GM21576 (cell line): Measurements from ENCODE around the gene PLAU.
A peak's percentile ranks its signal among the peaks of the same experiment; 100 is the strongest.
"Not testable (repeated sequence)": the region's sequence is repeated elsewhere in the genome, so short reads cannot be mapped to it uniquely, and the experiment has no call there.

Experiments
- ATAC-seq: cut with Tn5 transposase; IDR thresholded peaks from one replicate; pipeline ENCODE4 v1.9.1; 2021; ENCODE audit warnings: mild to moderate bottlenecking, moderate library complexity; ENCODE audit not compliant: unreplicated experiment

The PLAU gene

GRCh38 chr10:73919481-73919880 lies 8.5 kb downstream of the PLAU start:
- ATAC-seq = not testable (repeated sequence)

- ATAC-seq = no peak
Measured at GRCh38 chr10:73920089-73920488, 9.2 kb downstream of the PLAU start.

GRCh38 chr10:73922007-73922863 lies 11.3 kb downstream of the PLAU start:
- no peak for ATAC-seq

- no peak for ATAC-seq
Measured at GRCh38 chr10:73922864-73923133, 11.9 kb downstream of the PLAU start.

GRCh38 chr10:73923935-73924598 lies 13.1 kb downstream of the PLAU start:
- ATAC-seq = no peak

- ATAC-seq = no peak
Measured at GRCh38 chr10:73924935-73925334, 14.0 kb downstream of the PLAU start.

- no peak for ATAC-seq
Measured at GRCh38 chr10:73925539-73925938, 14.6 kb downstream of the PLAU start.

GRCh38 chr10:73926152-73926764 lies 15.3 kb downstream of the PLAU start:
- no peak for ATAC-seq

- ATAC-seq = not testable (repeated sequence)
Measured at GRCh38 chr10:73930630-73931327, 19.8 kb downstream of the PLAU start.

- ATAC-seq = no peak
Measured at GRCh38 chr10:73931767-73932619, 21.1 kb downstream of the PLAU start.

- no peak for ATAC-seq
Measured at GRCh38 chr10:73932620-73933112, 21.7 kb downstream of the PLAU start.

GRCh38 chr10:73934074-73934473 lies 23.1 kb downstream of the PLAU start:
- no peak for ATAC-seq

GRCh38 chr10:73935895-73936294 lies 25.0 kb downstream of the PLAU start:
- ATAC-seq = no peak

GRCh38 chr10:73937333-73938043 lies 26.6 kb downstream of the PLAU start:
- no peak for ATAC-seq

GRCh38 chr10:73940634-73941221 lies 29.8 kb downstream of the PLAU start:
- ATAC-seq = peak; percentile 63

GRCh38 chr10:73941300-73941699 lies 30.4 kb downstream of the PLAU start:
- ATAC-seq = no peak

GRCh38 chr10:73944356-73945100 lies 33.6 kb downstream of the PLAU start:
- ATAC-seq = no peak

GRCh38 chr10:73946253-73947145 lies 35.6 kb downstream of the PLAU start:
- ATAC-seq = no peak
